SU-DHL-6 (cell line): ENCODE measurements around the gene TMEM235.

Source experiments
- EZH2phosphoT487 ChIP-seq: fragments of 200-600 bp; sonication (generic), shearing (Covaris generic); conservative IDR thresholded peaks from 2 replicates; pipeline ENCODE4 v1.6.1; 2018; ENCODE audit warnings: mild to moderate bottlenecking, antibody characterized with exemption, low read length, moderate library complexity, mixed read lengths
- TF ChIP-seq, protein P1 (sequence below): fragments of 200-600 bp; sonication (generic); IDR thresholded peaks from one replicate; pipeline ENCODE4 v1.5.1; 2017; ENCODE audit warnings: antibody characterized with exemption, mild to moderate bottlenecking, low read length, moderate library complexity; ENCODE audit not compliant: insufficient read depth, poor library complexity, severe bottlenecking

DNA sequence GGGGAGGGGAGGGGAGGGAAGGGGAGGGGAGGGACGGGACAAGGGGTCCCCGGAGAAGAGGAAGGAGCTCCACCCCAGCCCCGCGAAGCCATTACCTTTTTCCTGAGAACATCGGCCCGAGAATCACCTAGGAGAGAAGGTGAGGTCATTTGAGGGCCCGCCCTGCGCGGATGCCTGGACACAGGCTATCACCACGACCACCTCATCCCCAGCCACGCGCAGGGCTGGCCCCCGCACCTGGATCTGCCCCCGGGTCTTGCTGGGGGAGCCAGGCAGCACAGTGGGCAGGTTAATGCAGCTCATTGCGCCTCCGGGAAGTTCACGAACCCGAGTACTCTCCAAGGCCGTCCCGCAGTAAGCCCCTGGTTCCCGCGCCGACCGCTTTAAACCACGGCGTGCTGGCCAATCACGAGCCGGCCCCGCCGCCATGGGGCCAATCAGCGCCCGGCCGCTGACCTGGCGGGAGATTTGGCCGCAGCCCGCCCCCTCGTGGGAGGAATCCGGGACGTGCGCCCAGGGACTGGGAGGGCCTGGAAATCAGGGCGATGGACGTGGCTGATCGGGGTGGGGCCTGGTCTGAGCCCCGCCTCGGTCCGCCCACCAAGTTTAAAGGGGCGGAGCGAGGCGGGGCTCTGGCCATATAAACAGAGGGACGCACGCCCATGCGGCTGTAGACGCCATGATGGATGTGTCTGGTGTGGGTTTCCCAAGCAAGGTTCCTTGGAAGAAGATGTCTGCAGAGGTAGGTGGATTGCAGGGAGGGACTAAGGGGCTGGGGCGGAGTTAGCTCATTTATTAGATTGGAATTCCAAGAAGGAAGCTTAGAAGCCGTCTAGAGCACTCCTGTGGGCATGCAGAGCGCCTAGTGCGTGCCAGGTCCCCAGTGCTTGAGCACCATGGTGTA, 44.5 kb upstream of the TMEM235 start, which contains the start of the genes AFMID and TK1:
- TF ChIP-seq, protein P1, sequence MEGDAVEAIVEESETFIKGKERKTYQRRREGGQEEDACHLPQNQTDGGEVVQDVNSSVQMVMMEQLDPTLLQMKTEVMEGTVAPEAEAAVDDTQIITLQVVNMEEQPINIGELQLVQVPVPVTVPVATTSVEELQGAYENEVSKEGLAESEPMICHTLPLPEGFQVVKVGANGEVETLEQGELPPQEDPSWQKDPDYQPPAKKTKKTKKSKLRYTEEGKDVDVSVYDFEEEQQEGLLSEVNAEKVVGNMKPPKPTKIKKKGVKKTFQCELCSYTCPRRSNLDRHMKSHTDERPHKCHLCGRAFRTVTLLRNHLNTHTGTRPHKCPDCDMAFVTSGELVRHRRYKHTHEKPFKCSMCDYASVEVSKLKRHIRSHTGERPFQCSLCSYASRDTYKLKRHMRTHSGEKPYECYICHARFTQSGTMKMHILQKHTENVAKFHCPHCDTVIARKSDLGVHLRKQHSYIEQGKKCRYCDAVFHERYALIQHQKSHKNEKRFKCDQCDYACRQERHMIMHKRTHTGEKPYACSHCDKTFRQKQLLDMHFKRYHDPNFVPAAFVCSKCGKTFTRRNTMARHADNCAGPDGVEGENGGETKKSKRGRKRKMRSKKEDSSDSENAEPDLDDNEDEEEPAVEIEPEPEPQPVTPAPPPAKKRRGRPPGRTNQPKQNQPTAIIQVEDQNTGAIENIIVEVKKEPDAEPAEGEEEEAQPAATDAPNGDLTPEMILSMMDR, result no peak
- no peak for TF ChIP-seq EZH2phosphoT487
